ENCODE results near the gene MEF2D.

MEF2D gene

DNA sequence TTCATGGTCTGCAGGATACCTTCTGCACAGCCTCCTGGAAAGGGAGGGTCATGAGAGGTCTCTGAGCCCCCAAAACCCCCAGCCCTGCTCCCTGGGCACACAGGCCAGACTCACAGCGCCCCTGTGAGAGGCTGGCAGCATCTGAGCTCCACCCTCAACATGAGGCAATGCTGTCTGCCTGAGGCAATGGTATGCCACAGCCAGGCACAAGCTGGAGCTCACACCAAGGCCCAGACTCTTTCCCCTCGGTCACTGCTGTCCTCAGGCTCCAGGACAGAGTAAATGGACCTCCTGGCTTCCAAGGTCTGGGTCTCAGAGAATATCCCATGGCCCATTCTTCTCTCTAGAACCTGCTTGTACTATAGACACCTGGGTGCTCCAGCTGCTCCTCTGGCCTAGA lies 17.2 kb downstream of the MEF2D start (continued):
- TF ChIP-seq ARNTL (CRISPR knock-in tag; IDR thresholded peaks at IDR 0.05; ENCODE audit: borderline replicate concordance, low read depth): no peak
- no peak for TF ChIP-seq ZNF70 (CRISPR knock-in tag; IDR thresholded peaks at IDR 0.05)

DNA sequence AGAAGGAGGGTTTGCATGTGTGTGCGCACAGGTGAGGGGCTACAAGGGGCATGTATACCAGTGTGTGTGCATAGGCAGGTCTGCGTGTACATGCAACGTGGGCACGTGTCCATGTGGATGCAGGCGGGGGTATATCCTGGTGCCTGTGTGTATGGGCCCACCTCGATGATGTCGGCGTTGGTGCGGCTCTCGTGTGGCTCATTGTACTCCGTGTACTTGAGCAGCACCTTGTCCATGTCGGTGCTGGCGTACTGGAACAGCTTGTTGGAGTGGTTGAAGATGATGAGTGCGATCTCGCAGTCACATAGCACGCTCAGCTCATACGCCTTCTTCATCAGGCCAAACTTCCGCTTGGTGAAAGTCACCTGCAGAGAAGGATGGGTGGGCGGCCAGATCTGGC lies 18.3 kb downstream of the MEF2D start:
- no peak for ATAC-seq
- TF ChIP-seq, protein P1, sequence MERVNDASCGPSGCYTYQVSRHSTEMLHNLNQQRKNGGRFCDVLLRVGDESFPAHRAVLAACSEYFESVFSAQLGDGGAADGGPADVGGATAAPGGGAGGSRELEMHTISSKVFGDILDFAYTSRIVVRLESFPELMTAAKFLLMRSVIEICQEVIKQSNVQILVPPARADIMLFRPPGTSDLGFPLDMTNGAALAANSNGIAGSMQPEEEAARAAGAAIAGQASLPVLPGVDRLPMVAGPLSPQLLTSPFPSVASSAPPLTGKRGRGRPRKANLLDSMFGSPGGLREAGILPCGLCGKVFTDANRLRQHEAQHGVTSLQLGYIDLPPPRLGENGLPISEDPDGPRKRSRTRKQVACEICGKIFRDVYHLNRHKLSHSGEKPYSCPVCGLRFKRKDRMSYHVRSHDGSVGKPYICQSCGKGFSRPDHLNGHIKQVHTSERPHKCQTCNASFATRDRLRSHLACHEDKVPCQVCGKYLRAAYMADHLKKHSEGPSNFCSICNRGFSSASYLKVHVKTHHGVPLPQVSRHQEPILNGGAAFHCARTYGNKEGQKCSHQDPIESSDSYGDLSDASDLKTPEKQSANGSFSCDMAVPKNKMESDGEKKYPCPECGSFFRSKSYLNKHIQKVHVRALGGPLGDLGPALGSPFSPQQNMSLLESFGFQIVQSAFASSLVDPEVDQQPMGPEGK (CRISPR knock-in tag; IDR thresholded peaks at IDR 0.05; ENCODE audit: borderline replicate concordance): no peak
- no peak for TF ChIP-seq ZNF8 (CRISPR knock-in tag; IDR thresholded peaks at IDR 0.05)
- TF ChIP-seq, protein P2, sequence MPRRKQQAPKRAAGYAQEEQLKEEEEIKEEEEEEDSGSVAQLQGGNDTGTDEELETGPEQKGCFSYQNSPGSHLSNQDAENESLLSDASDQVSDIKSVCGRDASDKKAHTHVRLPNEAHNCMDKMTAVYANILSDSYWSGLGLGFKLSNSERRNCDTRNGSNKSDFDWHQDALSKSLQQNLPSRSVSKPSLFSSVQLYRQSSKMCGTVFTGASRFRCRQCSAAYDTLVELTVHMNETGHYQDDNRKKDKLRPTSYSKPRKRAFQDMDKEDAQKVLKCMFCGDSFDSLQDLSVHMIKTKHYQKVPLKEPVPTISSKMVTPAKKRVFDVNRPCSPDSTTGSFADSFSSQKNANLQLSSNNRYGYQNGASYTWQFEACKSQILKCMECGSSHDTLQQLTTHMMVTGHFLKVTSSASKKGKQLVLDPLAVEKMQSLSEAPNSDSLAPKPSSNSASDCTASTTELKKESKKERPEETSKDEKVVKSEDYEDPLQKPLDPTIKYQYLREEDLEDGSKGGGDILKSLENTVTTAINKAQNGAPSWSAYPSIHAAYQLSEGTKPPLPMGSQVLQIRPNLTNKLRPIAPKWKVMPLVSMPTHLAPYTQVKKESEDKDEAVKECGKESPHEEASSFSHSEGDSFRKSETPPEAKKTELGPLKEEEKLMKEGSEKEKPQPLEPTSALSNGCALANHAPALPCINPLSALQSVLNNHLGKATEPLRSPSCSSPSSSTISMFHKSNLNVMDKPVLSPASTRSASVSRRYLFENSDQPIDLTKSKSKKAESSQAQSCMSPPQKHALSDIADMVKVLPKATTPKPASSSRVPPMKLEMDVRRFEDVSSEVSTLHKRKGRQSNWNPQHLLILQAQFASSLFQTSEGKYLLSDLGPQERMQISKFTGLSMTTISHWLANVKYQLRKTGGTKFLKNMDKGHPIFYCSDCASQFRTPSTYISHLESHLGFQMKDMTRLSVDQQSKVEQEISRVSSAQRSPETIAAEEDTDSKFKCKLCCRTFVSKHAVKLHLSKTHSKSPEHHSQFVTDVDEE (CRISPR knock-in tag; IDR thresholded peaks at IDR 0.05): no peak
- no peak for TF ChIP-seq BACH2 (CRISPR knock-in tag; IDR thresholded peaks at IDR 0.05; ENCODE audit: borderline replicate concordance)
- TF ChIP-seq ARNTL (CRISPR knock-in tag; IDR thresholded peaks at IDR 0.05; ENCODE audit: borderline replicate concordance, low read depth): no peak
- TF ChIP-seq RARB (CRISPR knock-in tag; IDR thresholded peaks at IDR 0.05): no peak
- TF ChIP-seq, protein P3, sequence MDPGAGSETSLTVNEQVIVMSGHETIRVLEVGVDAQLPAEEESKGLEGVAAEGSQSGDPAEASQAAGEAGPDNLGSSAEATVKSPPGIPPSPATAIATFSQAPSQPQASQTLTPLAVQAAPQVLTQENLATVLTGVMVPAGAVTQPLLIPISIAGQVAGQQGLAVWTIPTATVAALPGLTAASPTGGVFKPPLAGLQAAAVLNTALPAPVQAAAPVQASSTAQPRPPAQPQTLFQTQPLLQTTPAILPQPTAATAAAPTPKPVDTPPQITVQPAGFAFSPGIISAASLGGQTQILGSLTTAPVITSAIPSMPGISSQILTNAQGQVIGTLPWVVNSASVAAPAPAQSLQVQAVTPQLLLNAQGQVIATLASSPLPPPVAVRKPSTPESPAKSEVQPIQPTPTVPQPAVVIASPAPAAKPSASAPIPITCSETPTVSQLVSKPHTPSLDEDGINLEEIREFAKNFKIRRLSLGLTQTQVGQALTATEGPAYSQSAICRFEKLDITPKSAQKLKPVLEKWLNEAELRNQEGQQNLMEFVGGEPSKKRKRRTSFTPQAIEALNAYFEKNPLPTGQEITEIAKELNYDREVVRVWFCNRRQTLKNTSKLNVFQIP (CRISPR knock-in tag; IDR thresholded peaks at IDR 0.05; ENCODE audit: borderline replicate concordance, low read depth): no peak
- TF ChIP-seq ESRRG (CRISPR knock-in tag; IDR thresholded peaks at IDR 0.05): no peak
- no peak for TF ChIP-seq ZFP3 (CRISPR knock-in tag; IDR thresholded peaks at IDR 0.05)
- TF ChIP-seq ISL1 (CRISPR knock-in tag; IDR thresholded peaks at IDR 0.05): no peak
- TF ChIP-seq PPARA (CRISPR knock-in tag; IDR thresholded peaks at IDR 0.05; ENCODE audit: borderline replicate concordance): no peak
- no peak for TF ChIP-seq OSR1 (CRISPR knock-in tag; IDR thresholded peaks at IDR 0.05)
- no peak for TF ChIP-seq CSDC2 (CRISPR knock-in tag; IDR thresholded peaks at IDR 0.05)
- TF ChIP-seq ZC3H10 (CRISPR knock-in tag; IDR thresholded peaks at IDR 0.05): no peak

DNA sequence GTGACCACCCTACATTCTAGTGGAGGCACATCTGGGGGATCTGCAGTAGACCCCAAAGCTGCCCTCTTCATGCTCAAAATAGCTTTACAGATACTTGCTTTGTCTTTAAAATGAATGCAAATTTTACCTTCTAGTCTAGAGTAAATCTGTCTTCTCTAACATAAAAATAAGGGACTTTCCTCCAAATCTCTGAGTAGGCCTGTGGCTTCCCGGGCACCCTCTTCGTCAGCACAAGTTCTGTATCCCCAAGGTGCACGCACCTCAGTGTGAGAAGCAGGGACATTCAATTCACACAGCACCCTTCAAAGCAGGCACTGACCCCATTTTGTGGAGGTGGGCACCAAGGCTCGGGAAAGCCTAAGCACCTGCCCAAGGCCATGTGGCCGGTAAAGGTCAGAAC lies 19.0 kb downstream of the MEF2D start:
- no peak for TF ChIP-seq ZFP30 (CRISPR knock-in tag; IDR thresholded peaks at IDR 0.05)
- TF ChIP-seq, protein P2 (CRISPR knock-in tag; IDR thresholded peaks at IDR 0.05): no peak
- no peak for TF ChIP-seq ISL1 (CRISPR knock-in tag; IDR thresholded peaks at IDR 0.05)
- TF ChIP-seq, protein P3 (CRISPR knock-in tag; IDR thresholded peaks at IDR 0.05; ENCODE audit: borderline replicate concordance, low read depth): no peak
- TF ChIP-seq SNAI2 (CRISPR knock-in tag; IDR thresholded peaks at IDR 0.05): no peak
- TF ChIP-seq, protein P4, sequence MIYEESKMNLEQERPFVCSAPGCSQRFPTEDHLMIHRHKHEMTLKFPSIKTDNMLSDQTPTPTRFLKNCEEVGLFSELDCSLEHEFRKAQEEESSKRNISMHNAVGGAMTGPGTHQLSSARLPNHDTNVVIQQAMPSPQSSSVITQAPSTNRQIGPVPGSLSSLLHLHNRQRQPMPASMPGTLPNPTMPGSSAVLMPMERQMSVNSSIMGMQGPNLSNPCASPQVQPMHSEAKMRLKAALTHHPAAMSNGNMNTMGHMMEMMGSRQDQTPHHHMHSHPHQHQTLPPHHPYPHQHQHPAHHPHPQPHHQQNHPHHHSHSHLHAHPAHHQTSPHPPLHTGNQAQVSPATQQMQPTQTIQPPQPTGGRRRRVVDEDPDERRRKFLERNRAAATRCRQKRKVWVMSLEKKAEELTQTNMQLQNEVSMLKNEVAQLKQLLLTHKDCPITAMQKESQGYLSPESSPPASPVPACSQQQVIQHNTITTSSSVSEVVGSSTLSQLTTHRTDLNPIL (CRISPR knock-in tag; IDR thresholded peaks at IDR 0.05; ENCODE audit: low read depth): no peak
- no peak for TF ChIP-seq TCF4 (CRISPR knock-in tag; IDR thresholded peaks at IDR 0.05; ENCODE audit: borderline replicate concordance)
- TF ChIP-seq GLIS3 (CRISPR knock-in tag; IDR thresholded peaks at IDR 0.05): no peak
- TF ChIP-seq ZNF8 (CRISPR knock-in tag; IDR thresholded peaks at IDR 0.05): no peak
- no peak for TF ChIP-seq OSR1 (CRISPR knock-in tag; IDR thresholded peaks at IDR 0.05)
- TF ChIP-seq TOX (CRISPR knock-in tag; IDR thresholded peaks at IDR 0.05; ENCODE audit: borderline replicate concordance): no peak
- no peak for TF ChIP-seq ZC3H10 (CRISPR knock-in tag; IDR thresholded peaks at IDR 0.05)
- TF ChIP-seq ARNTL (CRISPR knock-in tag; IDR thresholded peaks at IDR 0.05; ENCODE audit: borderline replicate concordance, low read depth): no peak
- no peak for TF ChIP-seq ESRRG (CRISPR knock-in tag; IDR thresholded peaks at IDR 0.05)
- no peak for TF ChIP-seq PPARA (CRISPR knock-in tag; IDR thresholded peaks at IDR 0.05; ENCODE audit: borderline replicate concordance)
- no peak for TF ChIP-seq RARB (CRISPR knock-in tag; IDR thresholded peaks at IDR 0.05)
- TF ChIP-seq, protein P5, sequence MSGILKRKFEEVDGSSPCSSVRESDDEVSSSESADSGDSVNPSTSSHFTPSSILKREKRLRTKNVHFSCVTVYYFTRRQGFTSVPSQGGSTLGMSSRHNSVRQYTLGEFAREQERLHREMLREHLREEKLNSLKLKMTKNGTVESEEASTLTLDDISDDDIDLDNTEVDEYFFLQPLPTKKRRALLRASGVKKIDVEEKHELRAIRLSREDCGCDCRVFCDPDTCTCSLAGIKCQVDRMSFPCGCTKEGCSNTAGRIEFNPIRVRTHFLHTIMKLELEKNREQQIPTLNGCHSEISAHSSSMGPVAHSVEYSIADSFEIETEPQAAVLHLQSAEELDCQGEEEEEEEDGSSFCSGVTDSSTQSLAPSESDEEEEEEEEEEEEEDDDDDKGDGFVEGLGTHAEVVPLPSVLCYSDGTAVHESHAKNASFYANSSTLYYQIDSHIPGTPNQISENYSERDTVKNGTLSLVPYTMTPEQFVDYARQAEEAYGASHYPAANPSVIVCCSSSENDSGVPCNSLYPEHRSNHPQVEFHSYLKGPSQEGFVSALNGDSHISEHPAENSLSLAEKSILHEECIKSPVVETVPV (CRISPR knock-in tag; IDR thresholded peaks at IDR 0.05): no peak
- TF ChIP-seq ZFP3 (CRISPR knock-in tag; IDR thresholded peaks at IDR 0.05): no peak
- no peak for ATAC-seq
